ENCODE data around the gene MID1IP1. TPM values are rescaled to one million over a fixed set of nuclear protein-coding genes. Genes with fewer than 3 reads are reported as not detected.

Gene MID1IP1
- total and polyA plus RNA-seq, 2 of the 13 experiments (the other 11 are each of a cell fraction or from before 2014, with no cell fraction given) = 35.7 to 36.1 TPM

DNA sequence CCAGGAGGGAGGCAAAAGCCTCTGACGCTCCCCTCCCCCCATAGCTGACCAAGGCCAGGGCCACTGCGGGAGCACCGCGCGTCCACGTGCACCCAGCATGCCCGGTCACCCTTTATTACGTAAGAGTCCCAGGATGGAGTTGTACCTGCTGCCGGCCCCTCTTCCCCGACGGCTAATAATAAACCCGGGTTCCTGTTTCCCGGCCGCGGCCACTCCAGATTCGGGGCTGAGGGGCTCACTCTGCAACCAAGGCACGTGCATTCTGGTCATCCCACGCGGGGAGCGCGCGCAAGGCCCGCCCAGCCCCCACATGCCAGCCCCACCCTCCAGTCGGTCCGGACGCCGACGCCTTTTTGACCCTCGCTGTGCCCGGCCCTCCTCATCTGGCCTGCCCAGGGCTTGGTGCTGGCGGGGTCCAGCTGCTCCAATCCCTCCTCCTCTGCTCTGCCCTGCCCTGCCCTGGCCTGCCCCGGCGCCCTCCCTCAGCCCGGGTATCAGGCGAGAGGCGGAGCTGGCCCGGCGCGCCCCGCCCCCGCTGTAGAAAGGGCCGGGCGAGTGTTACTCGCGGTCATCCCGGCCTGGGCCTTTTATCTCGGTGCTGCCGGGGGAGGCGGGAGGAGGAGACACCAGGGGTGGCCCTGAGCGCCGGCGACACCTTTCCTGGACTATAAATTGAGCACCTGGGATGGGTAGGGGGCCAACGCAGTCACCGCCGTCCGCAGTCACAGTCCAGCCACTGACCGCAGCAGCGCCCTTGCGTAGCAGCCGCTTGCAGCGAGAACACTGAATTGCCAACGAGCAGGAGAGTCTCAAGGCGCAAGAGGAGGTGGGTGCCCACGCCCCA is 2.6 kb downstream of the MID1IP1 start (continued):
- TF ChIP-seq, protein P1, sequence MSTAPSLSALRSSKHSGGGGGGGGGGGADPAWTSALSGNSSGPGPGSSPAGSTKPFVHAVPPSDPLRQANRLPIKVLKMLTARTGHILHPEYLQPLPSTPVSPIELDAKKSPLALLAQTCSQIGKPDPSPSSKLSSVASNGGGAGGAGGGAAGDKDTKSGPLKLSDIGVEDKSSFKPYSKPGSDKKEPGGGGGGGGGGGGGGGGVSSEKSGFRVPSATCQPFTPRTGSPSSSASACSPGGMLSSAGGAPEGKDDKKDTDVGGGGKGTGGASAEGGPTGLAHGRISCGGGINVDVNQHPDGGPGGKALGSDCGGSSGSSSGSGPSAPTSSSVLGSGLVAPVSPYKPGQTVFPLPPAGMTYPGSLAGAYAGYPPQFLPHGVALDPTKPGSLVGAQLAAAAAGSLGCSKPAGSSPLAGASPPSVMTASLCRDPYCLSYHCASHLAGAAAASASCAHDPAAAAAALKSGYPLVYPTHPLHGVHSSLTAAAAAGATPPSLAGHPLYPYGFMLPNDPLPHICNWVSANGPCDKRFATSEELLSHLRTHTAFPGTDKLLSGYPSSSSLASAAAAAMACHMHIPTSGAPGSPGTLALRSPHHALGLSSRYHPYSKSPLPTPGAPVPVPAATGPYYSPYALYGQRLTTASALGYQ (CRISPR knock-in tag; IDR thresholded peaks at IDR 0.05) = peak; percentile 52; the same call in 1 of the 2 replicates
- TF ChIP-seq, protein P2, sequence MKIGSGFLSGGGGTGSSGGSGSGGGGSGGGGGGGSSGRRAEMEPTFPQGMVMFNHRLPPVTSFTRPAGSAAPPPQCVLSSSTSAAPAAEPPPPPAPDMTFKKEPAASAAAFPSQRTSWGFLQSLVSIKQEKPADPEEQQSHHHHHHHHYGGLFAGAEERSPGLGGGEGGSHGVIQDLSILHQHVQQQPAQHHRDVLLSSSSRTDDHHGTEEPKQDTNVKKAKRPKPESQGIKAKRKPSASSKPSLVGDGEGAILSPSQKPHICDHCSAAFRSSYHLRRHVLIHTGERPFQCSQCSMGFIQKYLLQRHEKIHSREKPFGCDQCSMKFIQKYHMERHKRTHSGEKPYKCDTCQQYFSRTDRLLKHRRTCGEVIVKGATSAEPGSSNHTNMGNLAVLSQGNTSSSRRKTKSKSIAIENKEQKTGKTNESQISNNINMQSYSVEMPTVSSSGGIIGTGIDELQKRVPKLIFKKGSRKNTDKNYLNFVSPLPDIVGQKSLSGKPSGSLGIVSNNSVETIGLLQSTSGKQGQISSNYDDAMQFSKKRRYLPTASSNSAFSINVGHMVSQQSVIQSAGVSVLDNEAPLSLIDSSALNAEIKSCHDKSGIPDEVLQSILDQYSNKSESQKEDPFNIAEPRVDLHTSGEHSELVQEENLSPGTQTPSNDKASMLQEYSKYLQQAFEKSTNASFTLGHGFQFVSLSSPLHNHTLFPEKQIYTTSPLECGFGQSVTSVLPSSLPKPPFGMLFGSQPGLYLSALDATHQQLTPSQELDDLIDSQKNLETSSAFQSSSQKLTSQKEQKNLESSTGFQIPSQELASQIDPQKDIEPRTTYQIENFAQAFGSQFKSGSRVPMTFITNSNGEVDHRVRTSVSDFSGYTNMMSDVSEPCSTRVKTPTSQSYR (CRISPR knock-in tag; IDR thresholded peaks at IDR 0.05; ENCODE audit: borderline replicate concordance) = peak; percentile 98
- TF ChIP-seq, protein P3, sequence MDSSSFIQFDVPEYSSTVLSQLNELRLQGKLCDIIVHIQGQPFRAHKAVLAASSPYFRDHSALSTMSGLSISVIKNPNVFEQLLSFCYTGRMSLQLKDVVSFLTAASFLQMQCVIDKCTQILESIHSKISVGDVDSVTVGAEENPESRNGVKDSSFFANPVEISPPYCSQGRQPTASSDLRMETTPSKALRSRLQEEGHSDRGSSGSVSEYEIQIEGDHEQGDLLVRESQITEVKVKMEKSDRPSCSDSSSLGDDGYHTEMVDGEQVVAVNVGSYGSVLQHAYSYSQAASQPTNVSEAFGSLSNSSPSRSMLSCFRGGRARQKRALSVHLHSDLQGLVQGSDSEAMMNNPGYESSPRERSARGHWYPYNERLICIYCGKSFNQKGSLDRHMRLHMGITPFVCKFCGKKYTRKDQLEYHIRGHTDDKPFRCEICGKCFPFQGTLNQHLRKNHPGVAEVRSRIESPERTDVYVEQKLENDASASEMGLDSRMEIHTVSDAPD (CRISPR knock-in tag; IDR thresholded peaks at IDR 0.05) = 0 out of 2 replicates have a peak, but pooled peaks have one; percentile 63
- TF ChIP-seq EED (CRISPR knock-in tag; IDR thresholded peaks at IDR 0.05) = no peak
- no peak for TF ChIP-seq CENPX (CRISPR knock-in tag; IDR thresholded peaks at IDR 0.05)
- TF ChIP-seq ZFY (CRISPR knock-in tag; IDR thresholded peaks at IDR 0.05) = peak; percentile 23
- TF ChIP-seq, protein P4, sequence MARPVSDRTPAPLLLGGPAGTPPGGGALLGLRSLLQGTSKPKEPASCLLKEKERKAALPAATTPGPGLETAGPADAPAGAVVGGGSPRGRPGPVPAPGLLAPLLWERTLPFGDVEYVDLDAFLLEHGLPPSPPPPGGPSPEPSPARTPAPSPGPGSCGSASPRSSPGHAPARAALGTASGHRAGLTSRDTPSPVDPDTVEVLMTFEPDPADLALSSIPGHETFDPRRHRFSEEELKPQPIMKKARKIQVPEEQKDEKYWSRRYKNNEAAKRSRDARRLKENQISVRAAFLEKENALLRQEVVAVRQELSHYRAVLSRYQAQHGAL (CRISPR knock-in tag; IDR thresholded peaks at IDR 0.05; ENCODE audit: not compliant biosample characterization) = peak; percentile 48
- TF ChIP-seq ATF1 (CRISPR knock-in tag; IDR thresholded peaks at IDR 0.05) = peak; percentile 42; the same call in 1 of the 2 replicates
- TF ChIP-seq ATF7 (IDR thresholded peaks at IDR 0.05) = no peak
- no peak for TF ChIP-seq ATF7 (CRISPR knock-in tag; IDR thresholded peaks at IDR 0.05)
- no peak for TF ChIP-seq FOXJ3 (CRISPR knock-in tag; IDR thresholded peaks at IDR 0.05; ENCODE audit: borderline replicate concordance)
- no peak for TF ChIP-seq ESRRA (CRISPR knock-in tag; IDR thresholded peaks at IDR 0.05; ENCODE audit: low read depth)
- peak; percentile 16; the same call in 1 of the 2 replicates for TF ChIP-seq ELF1 (CRISPR knock-in tag; IDR thresholded peaks at IDR 0.05)
- TF ChIP-seq, protein P5, sequence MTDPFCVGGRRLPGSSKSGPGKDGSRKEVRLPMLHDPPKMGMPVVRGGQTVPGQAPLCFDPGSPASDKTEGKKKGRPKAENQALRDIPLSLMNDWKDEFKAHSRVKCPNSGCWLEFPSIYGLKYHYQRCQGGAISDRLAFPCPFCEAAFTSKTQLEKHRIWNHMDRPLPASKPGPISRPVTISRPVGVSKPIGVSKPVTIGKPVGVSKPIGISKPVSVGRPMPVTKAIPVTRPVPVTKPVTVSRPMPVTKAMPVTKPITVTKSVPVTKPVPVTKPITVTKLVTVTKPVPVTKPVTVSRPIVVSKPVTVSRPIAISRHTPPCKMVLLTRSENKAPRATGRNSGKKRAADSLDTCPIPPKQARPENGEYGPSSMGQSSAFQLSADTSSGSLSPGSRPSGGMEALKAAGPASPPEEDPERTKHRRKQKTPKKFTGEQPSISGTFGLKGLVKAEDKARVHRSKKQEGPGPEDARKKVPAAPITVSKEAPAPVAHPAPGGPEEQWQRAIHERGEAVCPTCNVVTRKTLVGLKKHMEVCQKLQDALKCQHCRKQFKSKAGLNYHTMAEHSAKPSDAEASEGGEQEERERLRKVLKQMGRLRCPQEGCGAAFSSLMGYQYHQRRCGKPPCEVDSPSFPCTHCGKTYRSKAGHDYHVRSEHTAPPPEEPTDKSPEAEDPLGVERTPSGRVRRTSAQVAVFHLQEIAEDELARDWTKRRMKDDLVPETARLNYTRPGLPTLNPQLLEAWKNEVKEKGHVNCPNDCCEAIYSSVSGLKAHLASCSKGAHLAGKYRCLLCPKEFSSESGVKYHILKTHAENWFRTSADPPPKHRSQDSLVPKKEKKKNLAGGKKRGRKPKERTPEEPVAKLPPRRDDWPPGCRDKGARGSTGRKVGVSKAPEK (CRISPR knock-in tag; IDR thresholded peaks at IDR 0.05; ENCODE audit: borderline replicate concordance) = no peak
- peak; percentile 68; the same call in 1 of the 2 replicates for TF ChIP-seq ZNF891 (CRISPR knock-in tag; IDR thresholded peaks at IDR 0.05)
- TF ChIP-seq ZNF343 (CRISPR knock-in tag; IDR thresholded peaks at IDR 0.05) = no peak
- peak; percentile 79 for TF ChIP-seq RBM39 (IDR thresholded peaks at IDR 0.05; ENCODE audit: low read depth, low read length, poor library complexity, severe bottlenecking)
- no peak for TF ChIP-seq ZNF24 (IDR thresholded peaks at IDR 0.05)
- peak; percentile 24; the same call in 1 of the 2 replicates for TF ChIP-seq HNRNPUL1 (IDR thresholded peaks at IDR 0.05; ENCODE audit: low read depth, low read length)
